HepG2 (cell line): Measurements from ENCODE around the gene CDK3. TPM values are rescaled to one million over a fixed set of nuclear protein-coding genes. Genes with fewer than 3 reads are reported as not detected.

Source experiments
- ATM ChIP-seq: fragments of 450-650 bp; IDR thresholded peaks from 2 replicates; pipeline ENCODE4 v1.7.1; 2017; ENCODE audit warnings: mild to moderate bottlenecking, borderline replicate concordance
- CBX1 ChIP-seq: IDR thresholded peaks from one replicate; pipeline ENCODE4 v1.6.1; 2016; ENCODE audit warnings: antibody characterized with exemption, low read depth
- CREB1 ChIP-seq, 2 experiments: fragments of 450-650 bp in 1 of 2; IDR thresholded peaks; 2 replicates each; pipeline ENCODE4 v1.6.1; 2016 to 2017; ENCODE audit warnings: control low read depth in 1 of 2, mild to moderate bottlenecking in 1 of 2, missing compliant biosample characterization in 1 of 2, missing genetic modification characterization in 1 of 2
- CTCF ChIP-seq: sonication (generic); formaldehyde crosslinking; IDR thresholded peaks from 2 replicates; pipeline ENCODE4 v1.5.0; 2020; ENCODE audit warnings: mild to moderate bottlenecking, missing genetic modification reagents, moderate library complexity
- E2F5 ChIP-seq: sonication (generic); formaldehyde crosslinking; conservative IDR thresholded peaks from 2 replicates; pipeline ENCODE4 v1.4.0; 2020; ENCODE audit warnings: missing genetic modification reagents
- GZF1 ChIP-seq: sonication (generic); formaldehyde crosslinking; IDR thresholded peaks from 2 replicates; pipeline ENCODE4 v1.5.1; 2020; ENCODE audit warnings: mild to moderate bottlenecking, missing genetic modification reagents
- HIVEP1 ChIP-seq: sonication (generic); formaldehyde crosslinking; IDR thresholded peaks from 2 replicates; pipeline ENCODE4 v1.4.0; 2020; ENCODE audit warnings: mild to moderate bottlenecking, missing genetic modification reagents
- MAFG ChIP-seq: sonication (generic); formaldehyde crosslinking; IDR thresholded peaks from 2 replicates; pipeline ENCODE4 v1.5.1; 2020; ENCODE audit warnings: mild to moderate bottlenecking, missing genetic modification reagents
- MBD4 ChIP-seq: IDR thresholded peaks from 2 replicates; pipeline ENCODE4 v1.6.1; 2012; ENCODE audit warnings: low read length, inconsistent platforms, borderline replicate concordance
- MIXL1 ChIP-seq: IDR thresholded peaks from 2 replicates; pipeline ENCODE4 v1.6.1; 2016
- NR1H2 ChIP-seq: sonication (generic); formaldehyde crosslinking; IDR thresholded peaks from 2 replicates; pipeline ENCODE4 v1.8.1; 2022; ENCODE audit warnings: low read depth, missing genetic modification reagents, borderline replicate concordance
- NR2F2 ChIP-seq: IDR thresholded peaks from 2 replicates; pipeline ENCODE4 v1.6.1; 2012; ENCODE audit warnings: low read depth, inconsistent platforms, borderline replicate concordance
- SIN3A ChIP-seq: IDR thresholded peaks from 2 replicates; pipeline ENCODE4 v1.6.1; 2011; ENCODE audit warnings: low read depth, mild to moderate bottlenecking, control low read depth, low read length, borderline replicate concordance
- SOX5 ChIP-seq: IDR thresholded peaks from 2 replicates; pipeline ENCODE4 v1.6.1; 2016; ENCODE audit warnings: borderline replicate concordance
- TARDBP ChIP-seq: sonication (generic); formaldehyde crosslinking; IDR thresholded peaks from 2 replicates; pipeline ENCODE4 v1.8.0; 2022; ENCODE audit warnings: mild to moderate bottlenecking, missing genetic modification reagents
- TBL1XR1 ChIP-seq: fragments of 150-350 bp; IDR thresholded peaks from 2 replicates; pipeline ENCODE4 v1.6.1; 2014; ENCODE audit warnings: borderline replicate concordance, low read length; ENCODE audit not compliant: partially characterized antibody
- TCF7 ChIP-seq: sonication (generic); IDR thresholded peaks from 2 replicates; pipeline ENCODE4 v1.6.1; 2016; ENCODE audit warnings: antibody characterized with exemption, low read depth
- USF2 ChIP-seq, 2 experiments: sonication (generic) in 1 of 2; formaldehyde crosslinking in 1 of 2; IDR thresholded peaks; 2 replicates each; pipeline versions ENCODE4 v1.5.1 to v1.6.1; 2011 to 2020; ENCODE audit warnings: borderline replicate concordance in 1 of 2, low read depth in 1 of 2, low read length in 1 of 2, mild to moderate bottlenecking in 1 of 2, missing genetic modification reagents in 1 of 2, moderate library complexity in 1 of 2
- YY1 ChIP-seq: IDR thresholded peaks from 2 replicates; pipeline ENCODE4 v1.6.1; 2011; ENCODE audit warnings: low read length, low read depth, moderate library complexity, mild to moderate bottlenecking; ENCODE audit not compliant: insufficient read depth, insufficient replicate concordance
- ZNF251 ChIP-seq: sonication (generic); formaldehyde crosslinking; IDR thresholded peaks from 2 replicates; pipeline ENCODE4 v1.9.0; 2021; ENCODE audit warnings: mild to moderate bottlenecking, missing genetic modification reagents
- ZNF367 ChIP-seq: sonication (generic); formaldehyde crosslinking; IDR thresholded peaks from 2 replicates; pipeline ENCODE4 v1.4.0; 2020; ENCODE audit warnings: missing genetic modification reagents, borderline replicate concordance
- ZNF510 ChIP-seq: sonication (generic); formaldehyde crosslinking; IDR thresholded peaks from 2 replicates; pipeline ENCODE4 v1.4.0; 2020; ENCODE audit warnings: low read depth, mild to moderate bottlenecking, missing genetic modification reagents
- polyA plus RNA-seq, 8 experiments: library from polyadenylated mRNA; depleted of rRNA in 3 of 8; stranded (reverse) in 7 of 8; unstranded in 1 of 8; fragments of >200 nt; fragmentation: Illumina TruSeq in 4 of 8; extraction: Trizol in 4 of 8; gene quantifications; 2 replicates each; pipeline versions ENCODE4 v1.2.1 to v1.2.3, GENCODE V29; 2011 to 2016; ENCODE audit warnings: low read depth in 4 of 8, missing spikeins in 1 of 8, mixed read lengths in 1 of 8; ENCODE audit not compliant: insufficient read depth in 1 of 8
- total RNA-seq, 5 experiments: library from RNA; depleted of rRNA; stranded (reverse); fragments of >200 nt; fragmentation: Illumina TruSeq; extraction: Trizol; gene quantifications; 2 replicates each; pipeline ENCODE4 v1.2.3, GENCODE V29; 2016; ENCODE audit warnings: low read depth in 1 of 5
- TF ChIP-seq, protein P1 (sequence below): sonication (generic); formaldehyde crosslinking; IDR thresholded peaks from 2 replicates; pipeline ENCODE4 v1.4.0; 2020; ENCODE audit warnings: missing genetic modification reagents

CDK3 gene
- total and polyA plus RNA-seq, 2 of the 13 experiments (the other 11 are each of a cell fraction or from before 2014, with no cell fraction given), result 5.8 to 11.4 TPM

DNA sequence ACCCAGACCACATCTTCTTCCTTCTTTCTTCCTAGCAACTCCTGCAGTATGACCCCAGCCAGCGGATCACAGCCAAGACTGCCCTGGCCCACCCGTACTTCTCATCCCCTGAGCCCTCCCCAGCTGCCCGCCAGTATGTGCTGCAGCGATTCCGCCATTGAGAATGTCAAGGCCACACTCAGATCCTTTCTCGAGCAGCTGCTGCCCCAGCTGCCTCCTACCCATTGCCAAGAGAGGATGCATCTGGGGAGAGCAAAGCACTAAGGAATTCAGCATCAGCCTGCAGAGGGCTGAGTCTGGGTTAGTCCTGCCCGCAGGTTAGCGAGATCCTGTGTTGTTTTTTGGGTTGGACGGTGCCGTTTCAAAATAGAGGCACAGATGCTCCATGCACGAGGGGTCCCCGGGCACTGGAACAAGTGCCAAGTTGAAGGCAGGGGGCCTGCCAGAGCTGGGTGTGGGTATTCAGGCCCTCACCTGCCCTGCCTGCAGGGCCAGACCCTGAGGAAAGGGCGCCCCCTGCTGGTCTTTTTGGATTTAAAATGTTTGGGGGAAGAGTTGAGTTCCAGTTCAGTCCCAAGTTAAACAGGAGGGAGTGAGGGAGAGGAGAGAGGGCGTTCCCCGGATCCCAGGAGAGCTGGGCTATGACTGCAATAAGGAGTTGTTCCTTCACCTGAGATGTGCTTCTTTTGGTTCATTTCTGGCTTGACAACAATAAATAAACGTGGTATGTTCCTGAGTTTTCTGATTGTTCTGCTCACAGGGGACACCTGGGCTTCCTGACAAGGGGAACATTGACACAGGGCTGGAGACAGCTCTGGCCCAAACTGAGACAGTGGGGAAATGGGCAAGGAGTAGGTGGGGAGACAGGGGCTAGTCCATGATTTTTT, 4.9 kb downstream of the CDK3 start (continued):
- TF ChIP-seq USF2 (IDR thresholded peaks at IDR 0.05; ENCODE audit: low read depth, low read length), result no peak
- TF ChIP-seq USF2 (CRISPR knock-in tag; IDR thresholded peaks at IDR 0.05; ENCODE audit: borderline replicate concordance), result no peak
- TF ChIP-seq TCF7, result no peak
- no peak for TF ChIP-seq GZF1
- TF ChIP-seq E2F5 (CRISPR knock-in tag), result no peak
- TF ChIP-seq, protein P1, sequence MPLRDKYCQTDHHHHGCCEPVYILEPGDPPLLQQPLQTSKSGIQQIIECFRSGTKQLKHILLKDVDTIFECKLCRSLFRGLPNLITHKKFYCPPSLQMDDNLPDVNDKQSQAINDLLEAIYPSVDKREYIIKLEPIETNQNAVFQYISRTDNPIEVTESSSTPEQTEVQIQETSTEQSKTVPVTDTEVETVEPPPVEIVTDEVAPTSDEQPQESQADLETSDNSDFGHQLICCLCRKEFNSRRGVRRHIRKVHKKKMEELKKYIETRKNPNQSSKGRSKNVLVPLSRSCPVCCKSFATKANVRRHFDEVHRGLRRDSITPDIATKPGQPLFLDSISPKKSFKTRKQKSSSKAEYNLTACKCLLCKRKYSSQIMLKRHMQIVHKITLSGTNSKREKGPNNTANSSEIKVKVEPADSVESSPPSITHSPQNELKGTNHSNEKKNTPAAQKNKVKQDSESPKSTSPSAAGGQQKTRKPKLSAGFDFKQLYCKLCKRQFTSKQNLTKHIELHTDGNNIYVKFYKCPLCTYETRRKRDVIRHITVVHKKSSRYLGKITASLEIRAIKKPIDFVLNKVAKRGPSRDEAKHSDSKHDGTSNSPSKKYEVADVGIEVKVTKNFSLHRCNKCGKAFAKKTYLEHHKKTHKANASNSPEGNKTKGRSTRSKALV (CRISPR knock-in tag), result no peak
- TF ChIP-seq MAFG (CRISPR knock-in tag), result no peak
- TF ChIP-seq HIVEP1, result no peak; the same call in 1 of the 2 replicates
- TF ChIP-seq CTCF, result peak; percentile 96
- TF ChIP-seq TARDBP (CRISPR knock-in tag), result no peak
- no peak for TF ChIP-seq TBL1XR1
- TF ChIP-seq ZNF510 (CRISPR knock-in tag), result no peak; the same call in 1 of the 2 replicates
- no peak for TF ChIP-seq NR2F2
- no peak for TF ChIP-seq NR1H2
- no peak for TF ChIP-seq SOX5 (CRISPR knock-in tag)
- TF ChIP-seq SIN3A, result no peak
- TF ChIP-seq CBX1, result no peak
- TF ChIP-seq MBD4, result no peak
- no peak for TF ChIP-seq YY1
- no peak for TF ChIP-seq ZNF367 (CRISPR knock-in tag)
- no peak for TF ChIP-seq ZNF251
- TF ChIP-seq ATM, result no peak
- TF ChIP-seq CREB1 (IDR thresholded peaks at IDR 0.05), result no peak
- TF ChIP-seq CREB1 (CRISPR knock-in tag; IDR thresholded peaks at IDR 0.05), result no peak
- peak; percentile 70; the same call in 1 of the 2 replicates for TF ChIP-seq MIXL1 (CRISPR knock-in tag)
